ENCODE results near the gene OR5AL1.
"Not testable (repeated sequence)": the region's sequence is repeated elsewhere in the genome, so short reads cannot be mapped to it uniquely, and the experiment has no call there.

OR5AL1 gene

GRCh38 chr11:56412396-56412795, at the start of gene OR5AL1:
OR5AL1 (plus strand) TSS chr11:56412696.
- TF ChIP-seq, protein P1, sequence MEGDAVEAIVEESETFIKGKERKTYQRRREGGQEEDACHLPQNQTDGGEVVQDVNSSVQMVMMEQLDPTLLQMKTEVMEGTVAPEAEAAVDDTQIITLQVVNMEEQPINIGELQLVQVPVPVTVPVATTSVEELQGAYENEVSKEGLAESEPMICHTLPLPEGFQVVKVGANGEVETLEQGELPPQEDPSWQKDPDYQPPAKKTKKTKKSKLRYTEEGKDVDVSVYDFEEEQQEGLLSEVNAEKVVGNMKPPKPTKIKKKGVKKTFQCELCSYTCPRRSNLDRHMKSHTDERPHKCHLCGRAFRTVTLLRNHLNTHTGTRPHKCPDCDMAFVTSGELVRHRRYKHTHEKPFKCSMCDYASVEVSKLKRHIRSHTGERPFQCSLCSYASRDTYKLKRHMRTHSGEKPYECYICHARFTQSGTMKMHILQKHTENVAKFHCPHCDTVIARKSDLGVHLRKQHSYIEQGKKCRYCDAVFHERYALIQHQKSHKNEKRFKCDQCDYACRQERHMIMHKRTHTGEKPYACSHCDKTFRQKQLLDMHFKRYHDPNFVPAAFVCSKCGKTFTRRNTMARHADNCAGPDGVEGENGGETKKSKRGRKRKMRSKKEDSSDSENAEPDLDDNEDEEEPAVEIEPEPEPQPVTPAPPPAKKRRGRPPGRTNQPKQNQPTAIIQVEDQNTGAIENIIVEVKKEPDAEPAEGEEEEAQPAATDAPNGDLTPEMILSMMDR (conservative IDR thresholded peaks at IDR 0.05) = no peak
- no peak within 1 kb of the TSS for H3K27ac ChIP-seq

GRCh38 chr11:56375324-56375723, 37.2 kb upstream of the OR5AL1 start, which contains the start of gene OR8U1:
OR8U1 (plus strand) TSS chr11:56375624; CDS start chr11:56375624, 0 bp downstream.
- TF ChIP-seq, protein P1 (conservative IDR thresholded peaks at IDR 0.05) = no peak
- no peak within 1 kb of the TSS for H3K27ac ChIP-seq

GRCh38 chr11:56380120-56380519, 32.4 kb upstream of the OR5AL1 start:
- TF ChIP-seq, protein P1 (conservative IDR thresholded peaks at IDR 0.05) = no peak
- H3K27ac ChIP-seq = no peak overlapping the region

- no peak overlapping the region for H3K27ac ChIP-seq
- TF ChIP-seq, protein P1 (conservative IDR thresholded peaks at IDR 0.05) = no peak
Observed at GRCh38 chr11:56394381-56394780, 18.1 kb upstream of the OR5AL1 start.

- TF ChIP-seq, protein P1 (conservative IDR thresholded peaks at IDR 0.05) = peak; percentile 31; the same call in 1 of the 2 replicates
Observed at GRCh38 chr11:56396047-56396446, 16.4 kb upstream of the OR5AL1 start.

GRCh38 chr11:56401858-56402461, 10.5 kb upstream of the OR5AL1 start:
- H3K27ac ChIP-seq = not testable (repeated sequence)

More at GRCh38 chr11:56396047-56396446, 16.4 kb upstream of the OR5AL1 start:
- no peak overlapping the region for H3K27ac ChIP-seq

- TF ChIP-seq, protein P1 (conservative IDR thresholded peaks at IDR 0.05) = no peak
- H3K27ac ChIP-seq = no peak overlapping the region
Observed at GRCh38 chr11:56404393-56404792, 8.1 kb upstream of the OR5AL1 start.

DNA sequence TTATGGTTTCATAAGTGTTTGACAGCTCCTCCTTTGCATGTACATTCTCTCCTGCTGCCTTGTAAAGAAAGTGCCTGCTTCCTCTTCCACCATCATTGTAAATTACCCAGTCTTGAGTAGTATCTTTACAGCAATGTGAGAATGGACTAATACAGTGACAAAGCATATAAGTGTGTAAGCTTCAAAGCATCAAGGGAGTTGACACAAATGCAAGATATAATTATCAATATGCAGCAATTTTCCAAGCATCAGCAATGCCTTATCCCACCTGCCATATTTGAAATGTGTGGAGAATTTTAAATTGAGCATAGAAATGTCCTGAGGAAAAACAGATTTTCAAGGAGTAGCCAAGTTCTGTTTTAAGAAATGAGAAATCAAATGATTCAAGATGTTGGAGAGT, 1.7 kb upstream of the OR5AL1 start:
- H3K27ac ChIP-seq = no peak overlapping the region
- TF ChIP-seq, protein P1 (conservative IDR thresholded peaks at IDR 0.05) = no peak

Measured in VCaP (cell line).